Tibial artery (tissue), 4 donors: ENCODE measurements around the gene TXNDC15.
A peak's percentile ranks its signal among the peaks of the same experiment; 100 is the strongest.

Experiments used
- DNase-seq, 2 donors: peaks; one replicate each; pipeline ENCODE4 v3.0.0-alpha.2; 2019
- H3K27ac ChIP-seq, 2 donors: fragments of 200-600 bp; sonication (generic) in 1 of 2; 1 replicate in 1 of 2; 2 replicates in 1 of 2; pipeline ENCODE4 v1.5.1; 2018 to 2019; ENCODE audit warnings: mild to moderate bottlenecking in 1 of 2
- H3K27me3 ChIP-seq, 2 donors: fragments of 200-600 bp; sonication (generic) in 1 of 2; one replicate each; pipeline versions ENCODE4 v1.5.1 to v1.6.0; 2016 to 2019
- H3K36me3 ChIP-seq, 3 donors: fragments of 200-600 bp; sonication (generic) in 2 of 3; one replicate each; pipeline ENCODE4 v1.5.1; 2016 to 2019; ENCODE audit warnings: mild to moderate bottlenecking in 2 of 3
- H3K4me1 ChIP-seq, 4 donors: fragments of 200-600 bp; sonication (generic) in 2 of 4; 1 replicate in 3 of 4; 2 replicates in 1 of 4; pipeline ENCODE4 v1.5.1; 2016 to 2019
- H3K4me3 ChIP-seq, 2 donors: fragments of 200-600 bp; sonication (generic) in 1 of 2; 1 replicate in 1 of 2; 2 replicates in 1 of 2; pipeline ENCODE4 v1.5.1; 2018 to 2019; ENCODE audit warnings: mild to moderate bottlenecking in 2 of 2
- H3K9me3 ChIP-seq, 3 donors: fragments of 200-600 bp; sonication (generic) in 1 of 3; one replicate each; pipeline ENCODE4 v1.5.1; 2016 to 2019
- intact Hi-C: fragments of 100-400 bp; cut with DNase I; formaldehyde crosslinking; loops from one replicate; pipeline ENCODE4 v1.15.0; 2023; ENCODE audit warnings: low total_unique reads
- TF ChIP-seq, protein P1 (sequence below), 2 experiments: fragments of 200-600 bp in 1 of 2; fragments of 450-650 bp in 1 of 2; IDR thresholded peaks; one replicate each; pipeline ENCODE4 v1.5.1; 2017 to 2019; ENCODE audit warnings: antibody characterized with exemption in 2 of 2, mild to moderate bottlenecking in 1 of 2, moderate library complexity in 1 of 2

Gene TXNDC15, protein sequence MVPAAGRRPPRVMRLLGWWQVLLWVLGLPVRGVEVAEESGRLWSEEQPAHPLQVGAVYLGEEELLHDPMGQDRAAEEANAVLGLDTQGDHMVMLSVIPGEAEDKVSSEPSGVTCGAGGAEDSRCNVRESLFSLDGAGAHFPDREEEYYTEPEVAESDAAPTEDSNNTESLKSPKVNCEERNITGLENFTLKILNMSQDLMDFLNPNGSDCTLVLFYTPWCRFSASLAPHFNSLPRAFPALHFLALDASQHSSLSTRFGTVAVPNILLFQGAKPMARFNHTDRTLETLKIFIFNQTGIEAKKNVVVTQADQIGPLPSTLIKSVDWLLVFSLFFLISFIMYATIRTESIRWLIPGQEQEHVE

DNA sequence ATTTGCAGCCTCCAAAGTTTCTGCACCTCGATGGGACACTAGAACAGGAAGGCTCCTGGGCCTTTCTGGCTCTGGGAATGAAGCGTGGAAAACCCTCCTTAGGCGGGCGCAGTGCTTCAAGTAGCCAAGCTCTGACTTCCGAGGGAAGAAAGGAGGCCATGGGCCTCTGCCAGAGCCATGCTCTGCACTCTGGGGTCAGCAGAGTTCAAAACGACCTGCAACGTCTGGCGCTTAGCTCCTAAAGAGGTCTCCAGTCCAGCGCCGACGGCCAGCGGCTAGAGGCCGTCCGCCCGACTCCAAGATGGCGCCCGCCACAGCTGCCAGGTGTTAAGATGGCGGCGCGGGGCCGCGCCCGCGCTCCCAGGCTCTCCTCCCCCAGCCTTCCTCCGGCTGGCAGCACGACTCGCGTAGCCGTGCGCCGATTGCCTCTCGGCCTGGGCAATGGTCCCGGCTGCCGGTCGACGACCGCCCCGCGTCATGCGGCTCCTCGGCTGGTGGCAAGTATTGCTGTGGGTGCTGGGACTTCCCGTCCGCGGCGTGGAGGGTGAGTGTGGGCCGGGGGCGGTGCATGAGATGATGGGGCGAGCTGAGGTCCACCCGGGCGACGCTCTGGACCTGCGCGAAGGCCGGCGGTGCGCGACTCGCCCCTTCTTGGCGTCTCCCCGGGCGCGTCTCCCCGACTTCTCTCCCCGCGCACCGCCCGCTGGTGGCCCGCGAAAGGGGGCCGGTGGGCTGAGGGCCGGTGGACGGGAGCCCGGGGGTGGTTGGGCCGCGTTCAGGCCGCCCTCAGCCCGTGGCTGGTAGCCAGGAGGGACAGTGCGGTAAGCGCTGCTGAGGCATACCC lies at the start of gene TXNDC15:
TSS of gene TXNDC15 (plus strand) at position 385 of the 844 bp plus-strand sequence. CDS start at position 442, 57 bp downstream.
- Histone ChIP-seq H3K27ac (peak within 1 kb of the TSS; percentile 96 to 97), H3K4me1 (peaks cover 0 to 21% (median 16%) of the 10 kb centered on the region in 4 donors), H3K27me3 (no peaks in the 10 kb centered on the region), H3K36me3 (peaks cover 0 to 6% (median 0%) of the 10 kb centered on the region in 3 donors), H3K4me3 (peak within 1 kb of the TSS; percentile 84 to 91), H3K9me3 (no peaks in the 10 kb centered on the region)
- intact Hi-C loops, result loop anchor here (2.0 kb wide), 1 partner anchor 31 kb away; the partner anchor contains the start of gene PCBD2
- TF ChIP-seq, protein P1, sequence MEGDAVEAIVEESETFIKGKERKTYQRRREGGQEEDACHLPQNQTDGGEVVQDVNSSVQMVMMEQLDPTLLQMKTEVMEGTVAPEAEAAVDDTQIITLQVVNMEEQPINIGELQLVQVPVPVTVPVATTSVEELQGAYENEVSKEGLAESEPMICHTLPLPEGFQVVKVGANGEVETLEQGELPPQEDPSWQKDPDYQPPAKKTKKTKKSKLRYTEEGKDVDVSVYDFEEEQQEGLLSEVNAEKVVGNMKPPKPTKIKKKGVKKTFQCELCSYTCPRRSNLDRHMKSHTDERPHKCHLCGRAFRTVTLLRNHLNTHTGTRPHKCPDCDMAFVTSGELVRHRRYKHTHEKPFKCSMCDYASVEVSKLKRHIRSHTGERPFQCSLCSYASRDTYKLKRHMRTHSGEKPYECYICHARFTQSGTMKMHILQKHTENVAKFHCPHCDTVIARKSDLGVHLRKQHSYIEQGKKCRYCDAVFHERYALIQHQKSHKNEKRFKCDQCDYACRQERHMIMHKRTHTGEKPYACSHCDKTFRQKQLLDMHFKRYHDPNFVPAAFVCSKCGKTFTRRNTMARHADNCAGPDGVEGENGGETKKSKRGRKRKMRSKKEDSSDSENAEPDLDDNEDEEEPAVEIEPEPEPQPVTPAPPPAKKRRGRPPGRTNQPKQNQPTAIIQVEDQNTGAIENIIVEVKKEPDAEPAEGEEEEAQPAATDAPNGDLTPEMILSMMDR (IDR thresholded peaks at IDR 0.05), result no peak
- DNase-seq, result peak; percentile 86 to 92

DNA sequence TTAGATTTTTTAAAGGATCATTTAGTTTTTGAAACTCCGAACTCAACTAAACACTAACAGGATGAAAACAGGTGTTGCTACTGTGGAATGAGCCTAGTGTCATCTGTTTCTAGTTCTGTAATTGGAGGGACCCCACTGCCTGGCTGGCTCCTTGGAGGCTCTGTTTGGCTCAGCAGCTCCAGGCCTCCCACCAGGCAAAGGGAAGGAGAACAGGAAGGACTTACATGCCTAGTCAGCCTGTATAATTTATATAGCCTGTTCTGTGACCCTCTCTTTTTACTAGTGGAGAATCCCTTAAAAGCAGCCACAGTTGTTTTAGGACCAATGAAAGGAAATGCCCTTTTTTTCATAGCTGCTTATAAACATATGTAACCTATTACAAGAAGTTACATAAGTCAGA lies 49.5 kb upstream of the TXNDC15 start:
- H3K9me3 ChIP-seq, result no peaks in the 10 kb centered on the region
- H3K4me1 ChIP-seq, result no peaks in the 10 kb centered on the region
- no peak for DNase-seq
- no peak overlapping the region for H3K27ac ChIP-seq
- H3K36me3 ChIP-seq, result peaks cover 65 to 85% (median 72%) of the 10 kb centered on the region in 3 donors
- no peak overlapping the region for H3K4me3 ChIP-seq
- intact Hi-C loops, result no loop called here
- no peaks in the 10 kb centered on the region for H3K27me3 ChIP-seq
- TF ChIP-seq, protein P1 (IDR thresholded peaks at IDR 0.05), result no peak

DNA sequence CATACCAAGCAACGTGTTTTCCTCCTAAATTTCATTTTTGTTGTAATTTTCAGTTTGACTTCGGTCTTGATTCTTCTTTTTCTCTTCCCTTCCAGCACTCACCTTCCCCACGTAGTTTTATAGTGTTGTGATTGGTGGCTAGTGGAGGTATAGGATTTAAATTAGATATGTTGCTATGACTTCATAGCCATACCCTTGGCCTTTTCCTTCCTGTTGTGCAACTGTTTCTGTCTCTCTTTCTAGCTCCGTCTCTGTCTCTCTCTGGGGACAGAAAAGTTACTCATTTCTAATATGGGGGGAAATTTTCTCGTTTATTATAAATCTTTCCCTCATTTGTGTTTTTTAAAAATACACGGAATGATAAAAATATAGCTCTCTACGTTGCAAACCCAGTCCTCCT lies 49.0 kb upstream of the TXNDC15 start:
- intact Hi-C loops, result no loop called here
- no peak for DNase-seq
- H3K4me1 ChIP-seq, result no peaks in the 10 kb centered on the region
- H3K27ac ChIP-seq, result no peak overlapping the region
- TF ChIP-seq, protein P1 (IDR thresholded peaks at IDR 0.05), result no peak
- H3K9me3 ChIP-seq, result no peaks in the 10 kb centered on the region
- no peak overlapping the region for H3K4me3 ChIP-seq
- peaks cover 60 to 79% (median 67%) of the 10 kb centered on the region in 3 donors for H3K36me3 ChIP-seq
- no peaks in the 10 kb centered on the region for H3K27me3 ChIP-seq

DNA sequence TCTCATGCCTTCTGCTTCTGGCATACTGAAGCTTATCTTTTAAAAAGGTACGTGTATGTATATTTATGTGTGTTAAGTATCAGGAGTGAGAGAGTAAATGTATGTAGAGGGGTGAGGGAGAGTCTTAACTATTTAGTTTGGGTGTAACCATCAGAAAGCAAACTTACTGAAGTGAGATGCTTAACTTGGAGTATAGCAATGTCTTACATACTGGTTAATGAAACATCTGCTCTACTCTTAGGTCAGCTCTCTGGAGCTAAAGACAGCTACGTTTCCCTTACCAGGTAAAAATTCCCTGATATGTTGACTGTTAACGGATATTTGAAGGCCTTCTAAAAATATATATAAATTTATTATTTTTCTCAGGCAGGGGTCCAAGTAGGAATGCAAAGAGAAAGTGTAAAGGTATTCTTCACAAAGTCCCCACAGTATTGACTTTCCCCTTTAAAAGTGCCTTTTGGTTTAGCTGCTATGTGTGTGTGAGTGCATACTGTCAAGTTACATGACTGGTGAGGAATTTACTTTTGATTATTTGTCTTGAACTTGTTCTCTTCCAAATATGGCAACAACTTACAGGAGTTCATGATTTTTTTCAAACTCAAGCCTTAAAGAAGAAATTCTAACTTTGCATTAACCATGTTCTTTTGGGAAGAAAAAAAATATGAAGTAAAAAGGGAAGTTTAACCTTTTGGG lies 40.7 kb upstream of the TXNDC15 start:
- Histone ChIP-seq H3K4me3 (no peak overlapping the region), H3K27me3 (no peaks in the 10 kb centered on the region), H3K36me3 (peaks cover 12 to 37% (median 14%) of the 10 kb centered on the region in 3 donors), H3K4me1 (peaks cover 0 to 31% (median 14%) of the 10 kb centered on the region in 4 donors), H3K9me3 (no peaks in the 10 kb centered on the region), H3K27ac (peak overlapping the region; percentile 34 to 79)
- intact Hi-C loops, result no loop called here
- TF ChIP-seq, protein P1 (IDR thresholded peaks at IDR 0.05), result no peak
- DNase-seq, result no peak

DNA sequence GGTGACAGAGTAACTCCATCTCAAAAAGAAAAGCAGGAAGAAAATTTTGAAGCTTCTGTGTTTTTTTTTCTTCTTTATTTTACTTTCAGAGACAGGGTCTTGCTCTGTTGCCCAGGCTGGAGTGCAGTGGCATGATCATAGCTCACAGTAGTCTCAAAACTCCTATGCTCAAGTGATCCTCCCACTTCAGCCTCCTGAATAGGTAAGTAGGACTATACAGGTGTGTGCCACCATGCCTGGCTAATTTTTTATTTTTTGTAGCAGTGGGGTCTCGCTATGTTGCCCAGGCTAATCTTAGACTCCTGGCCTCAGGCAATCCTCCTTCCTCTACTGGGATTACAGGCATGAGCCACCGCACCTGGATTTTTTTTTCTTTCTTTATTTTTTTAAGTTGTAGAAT lies 38.5 kb upstream of the TXNDC15 start:
- H3K4me1 ChIP-seq, result peaks cover 0 to 31% (median 14%) of the 10 kb centered on the region in 4 donors
- H3K36me3 ChIP-seq, result peaks cover 5 to 48% (median 15%) of the 10 kb centered on the region in 3 donors
- H3K9me3 ChIP-seq, result no peaks in the 10 kb centered on the region
- H3K4me3 ChIP-seq, result no peak overlapping the region
- H3K27me3 ChIP-seq, result no peaks in the 10 kb centered on the region
- H3K27ac ChIP-seq, result peak overlapping the region; percentile 65 to 79
- intact Hi-C loops, result no loop called here
- DNase-seq, result no peak
- TF ChIP-seq, protein P1 (IDR thresholded peaks at IDR 0.05), result no peak
